DND-41 (cell line): Measurements from ENCODE around the gene SLC12A7.

Experiments
- EZH2 ChIP-seq: IDR thresholded peaks from 3 replicates; pipeline ENCODE4 v1.6.1; 2012; ENCODE audit warnings: borderline replicate concordance, low read depth, mild to moderate bottlenecking, moderate library complexity, low read length, inconsistent platforms; ENCODE audit not compliant: severe bottlenecking
- TF ChIP-seq, protein P1 (sequence below): IDR thresholded peaks from 2 replicates; pipeline ENCODE4 v1.5.1; 2012; ENCODE audit warnings: borderline replicate concordance, low read length, moderate library complexity, mild to moderate bottlenecking; ENCODE audit not compliant: poor library complexity, severe bottlenecking; ENCODE audit errors: extremely low read depth

DNA sequence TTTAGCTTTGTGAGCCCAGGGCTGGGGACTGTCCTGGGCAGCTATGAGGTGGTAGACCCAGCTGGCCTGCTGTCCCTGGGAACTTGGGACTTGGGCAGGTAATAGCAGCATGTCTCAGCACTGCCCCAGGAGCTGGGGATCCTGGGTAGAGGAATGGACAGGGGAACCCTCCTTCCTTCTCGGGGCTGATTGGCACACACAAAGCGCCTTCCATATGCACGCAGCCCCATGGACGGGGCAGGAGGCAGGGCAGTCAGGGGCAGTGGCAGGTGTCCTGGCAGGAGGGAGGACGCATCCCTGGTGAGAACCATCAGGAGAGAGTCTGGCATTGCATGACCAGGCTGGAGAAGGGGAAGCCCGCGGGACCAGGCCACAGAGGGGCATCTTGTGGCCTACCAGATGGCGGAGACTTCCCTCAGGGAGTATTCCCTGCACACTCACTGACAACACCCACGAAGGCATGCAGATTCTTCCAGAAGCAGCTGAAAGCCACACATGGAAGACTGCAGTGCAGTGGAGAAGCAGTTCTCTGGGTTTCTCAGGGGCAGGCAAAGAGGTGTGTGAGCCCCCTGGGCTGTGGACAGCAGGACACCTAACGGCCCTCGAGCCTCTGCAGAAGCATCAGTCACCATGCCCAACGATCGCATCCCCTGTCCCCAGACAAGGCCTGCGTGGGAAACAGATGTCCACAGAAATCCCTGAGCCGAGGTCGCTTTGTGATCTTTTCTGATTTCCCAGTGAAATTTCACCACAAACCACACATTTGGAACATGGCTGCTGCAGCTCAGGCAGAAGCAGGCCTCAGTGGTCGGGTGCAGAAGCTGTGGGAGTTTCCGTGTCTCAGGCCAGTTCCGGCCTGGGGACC, 110.2 kb downstream of the SLC12A7 start:
- TF ChIP-seq, protein P1, sequence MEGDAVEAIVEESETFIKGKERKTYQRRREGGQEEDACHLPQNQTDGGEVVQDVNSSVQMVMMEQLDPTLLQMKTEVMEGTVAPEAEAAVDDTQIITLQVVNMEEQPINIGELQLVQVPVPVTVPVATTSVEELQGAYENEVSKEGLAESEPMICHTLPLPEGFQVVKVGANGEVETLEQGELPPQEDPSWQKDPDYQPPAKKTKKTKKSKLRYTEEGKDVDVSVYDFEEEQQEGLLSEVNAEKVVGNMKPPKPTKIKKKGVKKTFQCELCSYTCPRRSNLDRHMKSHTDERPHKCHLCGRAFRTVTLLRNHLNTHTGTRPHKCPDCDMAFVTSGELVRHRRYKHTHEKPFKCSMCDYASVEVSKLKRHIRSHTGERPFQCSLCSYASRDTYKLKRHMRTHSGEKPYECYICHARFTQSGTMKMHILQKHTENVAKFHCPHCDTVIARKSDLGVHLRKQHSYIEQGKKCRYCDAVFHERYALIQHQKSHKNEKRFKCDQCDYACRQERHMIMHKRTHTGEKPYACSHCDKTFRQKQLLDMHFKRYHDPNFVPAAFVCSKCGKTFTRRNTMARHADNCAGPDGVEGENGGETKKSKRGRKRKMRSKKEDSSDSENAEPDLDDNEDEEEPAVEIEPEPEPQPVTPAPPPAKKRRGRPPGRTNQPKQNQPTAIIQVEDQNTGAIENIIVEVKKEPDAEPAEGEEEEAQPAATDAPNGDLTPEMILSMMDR, result no peak
- TF ChIP-seq EZH2, result no peak
